K562 (cell line): ENCODE measurements around the gene DUS3L. TPM values are rescaled to one million over a fixed set of nuclear protein-coding genes. Genes with fewer than 3 reads are reported as not detected.
A peak's percentile ranks its signal among the peaks of the same experiment; 100 is the strongest.

ENCODE experiments used
- EP400 ChIP-seq: fragments of 450-650 bp; IDR thresholded peaks from 2 replicates; pipeline ENCODE4 v1.6.1; 2017; ENCODE audit warnings: antibody characterized with exemption, mild to moderate bottlenecking, moderate library complexity
- FOXP4 ChIP-seq: sonication (generic); formaldehyde crosslinking; IDR thresholded peaks from 2 replicates; pipeline ENCODE4 v1.8.0; 2022; ENCODE audit warnings: mild to moderate bottlenecking, missing genetic modification reagents, borderline replicate concordance
- MIER1 ChIP-seq: fragments of 450-650 bp; IDR thresholded peaks from 2 replicates; pipeline ENCODE4 v1.6.1; 2016; ENCODE audit warnings: antibody characterized with exemption, mild to moderate bottlenecking, low read depth
- NCOR1 ChIP-seq: fragments of 450-650 bp; IDR thresholded peaks from 2 replicates; pipeline ENCODE4 v1.6.1; 2016; ENCODE audit warnings: mild to moderate bottlenecking, moderate library complexity
- NFIC ChIP-seq: fragments of 450-650 bp; IDR thresholded peaks from 2 replicates; pipeline ENCODE4 v1.6.1; 2017; ENCODE audit warnings: mild to moderate bottlenecking, inconsistent platforms
- PHB ChIP-seq: fragments of 250-450 bp; sonication (Bioruptor Pico); IDR thresholded peaks from 2 replicates; pipeline ENCODE4 v1.5.0; 2021
- RBM22 ChIP-seq: fragments of 200-400 bp; formaldehyde crosslinking; IDR thresholded peaks from 2 replicates; pipeline ENCODE4 v1.6.1; 2018; ENCODE audit warnings: low read length, low read depth; ENCODE audit not compliant: poor library complexity, severe bottlenecking
- REST ChIP-seq, 2 experiments: fragments of 450-650 bp; formaldehyde crosslinking in 1 of 2; IDR thresholded peaks; 2 replicates each; pipeline versions ENCODE4 v1.4.0 to v1.6.1; 2014 to 2020; ENCODE audit warnings: mild to moderate bottlenecking in 2 of 2, borderline replicate concordance in 1 of 2, low read depth in 1 of 2
- SMARCC2 ChIP-seq: fragments of 450-650 bp; IDR thresholded peaks from 2 replicates; pipeline ENCODE4 v1.6.1; 2017; ENCODE audit warnings: antibody characterized with exemption, moderate library complexity, mild to moderate bottlenecking, low read depth
- SOX6 ChIP-seq: fragments of 450-650 bp; IDR thresholded peaks from 2 replicates; pipeline ENCODE4 v1.6.1; 2014; ENCODE audit warnings: mild to moderate bottlenecking
- ZNF165 ChIP-seq: fragments of 250-450 bp; sonication (Bioruptor Pico); IDR thresholded peaks from 2 replicates; pipeline ENCODE4 v1.4.0; 2020; ENCODE audit warnings: borderline replicate concordance
- ZNF655 ChIP-seq: fragments of 250-450 bp; sonication (Bioruptor Pico); IDR thresholded peaks from 2 replicates; pipeline ENCODE4 v1.5.0; 2021
- ZNF668 ChIP-seq: fragments of 250-450 bp; sonication (Bioruptor Pico); IDR thresholded peaks from 2 replicates; pipeline ENCODE4 v1.8.0; 2022; ENCODE audit warnings: mild to moderate bottlenecking, inconsistent platforms
- polyA plus RNA-seq, 8 experiments: library from polyadenylated mRNA; depleted of rRNA in 4 of 8; stranded (reverse) in 5 of 8; unstranded in 3 of 8; fragments of >200 nt; fragmentation: Nextera tagmentation in 2 of 8; fragmentation: Illumina TruSeq in 1 of 8; extraction: Ambion mirVana in 2 of 8; extraction: Trizol in 1 of 8; gene quantifications; 2 replicates each; pipeline versions ENCODE4 v1.2.1 to v1.2.3, GENCODE V29; 2011 to 2014; ENCODE audit warnings: inconsistent platforms in 1 of 8, missing spikeins in 1 of 8
- total RNA-seq, 7 experiments: library from RNA; depleted of rRNA in 6 of 7; stranded (reverse); fragments of >200 nt in 6 of 7; fragmentation: Illumina TruSeq in 2 of 7; extraction: Trizol in 2 of 7; gene quantifications; 2 replicates each; pipeline versions ENCODE4 v1.2.1 to v1.2.3, GENCODE V29; 2011 to 2021; ENCODE audit warnings: low replicate concordance in 1 of 7
- TF ChIP-seq, protein P1 (sequence below): fragments of 450-650 bp; conservative IDR thresholded peaks from 2 replicates; pipeline ENCODE4 v1.6.1; 2016; ENCODE audit warnings: missing genetic modification characterization, low read depth, mild to moderate bottlenecking, missing compliant biosample characterization, moderate library complexity

Gene DUS3L
- total and polyA plus RNA-seq, 9 of the 15 experiments (the other 6 are each of a cell fraction or from before 2014, with no cell fraction given) = 1.7 to 102 (median 77.5) TPM

DNA sequence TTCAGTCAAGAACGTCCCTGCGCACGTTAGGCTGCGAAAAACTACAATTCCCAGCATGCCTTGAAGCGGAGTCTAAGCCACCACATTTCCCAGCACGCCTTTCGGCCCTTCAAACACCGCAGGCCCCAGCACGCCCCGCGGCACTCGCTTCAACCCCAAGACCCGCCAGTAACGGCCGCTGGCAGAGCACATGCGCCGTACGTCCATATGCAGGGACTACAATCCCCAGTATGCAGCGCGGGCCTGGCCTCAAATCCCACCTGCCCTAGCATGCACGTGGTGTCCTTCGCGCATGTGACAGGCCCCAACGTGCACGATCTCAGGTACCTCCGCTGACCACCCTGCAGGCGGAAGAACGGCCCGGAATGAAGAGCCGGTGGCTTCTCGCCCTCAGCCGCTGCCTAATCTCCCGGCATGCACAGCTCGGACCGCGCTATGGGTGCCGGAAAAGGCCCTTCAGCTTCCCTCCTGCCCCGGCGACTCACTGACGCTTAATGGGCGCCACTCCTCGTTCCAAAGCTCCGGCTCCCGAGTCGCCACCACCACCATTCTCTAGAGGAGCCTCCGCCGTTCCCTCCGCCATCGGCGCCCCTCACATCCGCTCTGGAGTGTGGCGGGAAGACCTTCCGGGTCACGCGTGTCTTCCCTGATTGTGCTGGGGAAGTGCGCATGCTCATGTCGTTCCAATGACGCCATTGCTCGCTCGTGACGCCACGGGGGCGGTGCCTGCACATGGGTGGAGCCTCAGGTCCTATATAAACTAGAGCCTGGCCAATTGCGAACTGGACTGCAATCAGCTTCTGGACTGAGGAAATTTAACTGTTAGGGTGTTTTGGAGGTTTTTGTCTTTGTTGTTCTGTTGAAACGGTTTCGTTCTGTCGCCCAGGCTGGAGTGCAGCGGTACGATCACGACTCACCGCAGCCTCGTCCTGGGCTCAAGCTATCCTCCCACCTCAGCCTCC, at the start of gene DUS3L (continued):
- no peak for TF ChIP-seq ZNF655 (CRISPR knock-in tag)
- TF ChIP-seq RBM22 = peak; percentile 76
- TF ChIP-seq, protein P1, sequence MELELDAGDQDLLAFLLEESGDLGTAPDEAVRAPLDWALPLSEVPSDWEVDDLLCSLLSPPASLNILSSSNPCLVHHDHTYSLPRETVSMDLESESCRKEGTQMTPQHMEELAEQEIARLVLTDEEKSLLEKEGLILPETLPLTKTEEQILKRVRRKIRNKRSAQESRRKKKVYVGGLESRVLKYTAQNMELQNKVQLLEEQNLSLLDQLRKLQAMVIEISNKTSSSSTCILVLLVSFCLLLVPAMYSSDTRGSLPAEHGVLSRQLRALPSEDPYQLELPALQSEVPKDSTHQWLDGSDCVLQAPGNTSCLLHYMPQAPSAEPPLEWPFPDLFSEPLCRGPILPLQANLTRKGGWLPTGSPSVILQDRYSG (tag) = 0 out of 2 replicates have a peak, but pooled peaks have one; percentile 53
- TF ChIP-seq NCOR1 = no peak
- peak; percentile 52; the same call in 1 of the 2 replicates for TF ChIP-seq FOXP4 (CRISPR knock-in tag)
- peak; percentile 100 for TF ChIP-seq EP400
- TF ChIP-seq PHB (CRISPR knock-in tag) = no peak
- TF ChIP-seq ZNF668 (CRISPR knock-in tag) = no peak
- peak; percentile 59; the same call in 1 of the 2 replicates for TF ChIP-seq SOX6
- TF ChIP-seq ZNF165 (CRISPR knock-in tag) = 0 out of 2 replicates have a peak, but pooled peaks have one; percentile 46
- no peak for TF ChIP-seq SMARCC2
- peak; percentile 55 for TF ChIP-seq NFIC
- no peak for TF ChIP-seq MIER1
- no peak for TF ChIP-seq REST (IDR thresholded peaks at IDR 0.05; ENCODE audit: borderline replicate concordance)
- TF ChIP-seq REST (CRISPR knock-in tag; IDR thresholded peaks at IDR 0.05; ENCODE audit: low read depth) = peak; percentile 80
